Thyroid gland (tissue), 4 donors: Measurements from ENCODE around the gene UBR4.

Source experiments
- POLR2A ChIP-seq, 2 donors: fragments of 450-650 bp; IDR thresholded peaks; one replicate each; pipeline ENCODE4 v1.6.1; 2017; ENCODE audit warnings: antibody characterized with exemption in 2 of 2, mild to moderate bottlenecking in 2 of 2, moderate library complexity in 1 of 2
- TF ChIP-seq, protein P1 (sequence below), 6 experiments: fragments of 200-600 bp in 3 of 6; fragments of 450-650 bp in 3 of 6; sonication (generic) in 3 of 6; IDR thresholded peaks; one replicate each; pipeline ENCODE4 v1.5.1; 2016 to 2019; ENCODE audit warnings: antibody characterized with exemption in 6 of 6, mild to moderate bottlenecking in 2 of 6, inconsistent platforms in 1 of 6, moderate library complexity in 1 of 6

DNA sequence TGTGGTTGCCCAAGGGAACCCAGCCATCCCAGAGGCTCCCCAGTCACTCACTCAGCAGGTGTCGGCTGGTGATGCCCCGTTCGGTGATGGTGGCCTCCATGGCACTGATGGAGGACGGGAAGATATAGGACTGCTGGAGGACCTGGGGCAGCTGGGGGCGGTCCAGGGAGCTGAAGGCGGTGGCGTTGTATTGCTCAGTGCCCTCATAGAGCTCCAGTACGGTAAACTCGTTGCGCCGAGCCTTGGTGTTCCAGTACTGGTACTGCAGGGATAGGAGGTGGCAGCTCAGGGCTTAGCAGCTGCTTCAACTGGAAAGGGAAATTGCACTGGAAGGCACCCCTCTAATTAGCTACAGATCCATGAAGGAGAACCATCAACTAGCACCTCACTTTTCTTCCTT, 12.5 kb upstream of the UBR4 start:
- TF ChIP-seq, protein P1, sequence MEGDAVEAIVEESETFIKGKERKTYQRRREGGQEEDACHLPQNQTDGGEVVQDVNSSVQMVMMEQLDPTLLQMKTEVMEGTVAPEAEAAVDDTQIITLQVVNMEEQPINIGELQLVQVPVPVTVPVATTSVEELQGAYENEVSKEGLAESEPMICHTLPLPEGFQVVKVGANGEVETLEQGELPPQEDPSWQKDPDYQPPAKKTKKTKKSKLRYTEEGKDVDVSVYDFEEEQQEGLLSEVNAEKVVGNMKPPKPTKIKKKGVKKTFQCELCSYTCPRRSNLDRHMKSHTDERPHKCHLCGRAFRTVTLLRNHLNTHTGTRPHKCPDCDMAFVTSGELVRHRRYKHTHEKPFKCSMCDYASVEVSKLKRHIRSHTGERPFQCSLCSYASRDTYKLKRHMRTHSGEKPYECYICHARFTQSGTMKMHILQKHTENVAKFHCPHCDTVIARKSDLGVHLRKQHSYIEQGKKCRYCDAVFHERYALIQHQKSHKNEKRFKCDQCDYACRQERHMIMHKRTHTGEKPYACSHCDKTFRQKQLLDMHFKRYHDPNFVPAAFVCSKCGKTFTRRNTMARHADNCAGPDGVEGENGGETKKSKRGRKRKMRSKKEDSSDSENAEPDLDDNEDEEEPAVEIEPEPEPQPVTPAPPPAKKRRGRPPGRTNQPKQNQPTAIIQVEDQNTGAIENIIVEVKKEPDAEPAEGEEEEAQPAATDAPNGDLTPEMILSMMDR (IDR thresholded peaks at IDR 0.05), result no peak
- TF ChIP-seq POLR2A (IDR thresholded peaks at IDR 0.05), result no peak
